Renal cortex interstitium (tissue), 11 donors: ENCODE measurements around the gene FKBP5. TPM values are rescaled to one million over a fixed set of nuclear protein-coding genes. Genes with fewer than 3 reads are reported as not detected.
"Not testable (repeated sequence)": the region's sequence is repeated elsewhere in the genome, so short reads cannot be mapped to it uniquely, and the experiment has no call there.

Experiments used
- DNase-seq, 11 donors: peaks; one replicate each; pipeline ENCODE4 v3.0.0-alpha.2; 2013; ENCODE audit warnings: low read depth in 9 of 11, low spot score in 4 of 11; ENCODE audit errors: extremely low read depth in 1 of 11
- polyA plus RNA-seq, 3 donors: library from polyadenylated mRNA; unstranded; fragments of 120-200 nt; gene quantifications; one replicate each; pipeline ENCODE4 v1.2.1, GENCODE V29; 2013; ENCODE audit not compliant: insufficient read length in 3 of 3

The FKBP5 gene
- polyA plus RNA-seq, 3 donors, result 18.5 to 31.4 (median 29.8) TPM

- DNase-seq, result no peak
Measured at GRCh38 chr6:35581633-35582032, 107.1 kb downstream of the FKBP5 start.

- DNase-seq, result no peak
Measured at GRCh38 chr6:35580836-35581235, 107.9 kb downstream of the FKBP5 start.

- no peak for DNase-seq
Measured at GRCh38 chr6:35576682-35577081, 112.0 kb downstream of the FKBP5 start.

GRCh38 chr6:35573495-35574110 lies 115.1 kb downstream of the FKBP5 start:
- no peak for DNase-seq

GRCh38 chr6:35570885-35571330 lies 117.8 kb downstream of the FKBP5 start:
- DNase-seq, result not testable (repeated sequence)

GRCh38 chr6:35569011-35569461 lies 119.7 kb downstream of the FKBP5 start:
- no peak for DNase-seq

GRCh38 chr6:35566794-35567193 lies 121.9 kb downstream of the FKBP5 start:
- DNase-seq, result no peak

- no peak for DNase-seq
Measured at GRCh38 chr6:35564733-35565132, 124.0 kb downstream of the FKBP5 start.

- DNase-seq, result peak in 2 of 11 donors; percentile 31 to 33
Measured at GRCh38 chr6:35562060-35562459, 126.7 kb downstream of the FKBP5 start.

GRCh38 chr6:35561113-35561512 lies 127.6 kb downstream of the FKBP5 start:
- no peak for DNase-seq

GRCh38 chr6:35558571-35558970 lies 130.1 kb downstream of the FKBP5 start:
- DNase-seq, result no peak

GRCh38 chr6:35557239-35557638 lies 131.5 kb downstream of the FKBP5 start:
- DNase-seq, result no peak

GRCh38 chr6:35554811-35555210 lies 133.9 kb downstream of the FKBP5 start:
- DNase-seq, result no peak

- no peak for DNase-seq
Measured at GRCh38 chr6:35553315-35553714, 135.4 kb downstream of the FKBP5 start.

- DNase-seq, result no peak
Measured at GRCh38 chr6:35552285-35552917, 136.3 kb downstream of the FKBP5 start.

GRCh38 chr6:35550437-35550836 lies 138.3 kb downstream of the FKBP5 start:
- no peak for DNase-seq

GRCh38 chr6:35547676-35548075 lies 141.0 kb downstream of the FKBP5 start:
- no peak for DNase-seq

GRCh38 chr6:35544769-35545361 lies 143.8 kb downstream of the FKBP5 start:
- no peak for DNase-seq

- no peak for DNase-seq
Measured at GRCh38 chr6:35543459-35544193, 145.1 kb downstream of the FKBP5 start.

GRCh38 chr6:35541836-35542235 lies 146.9 kb downstream of the FKBP5 start:
- DNase-seq, result no peak
